IPS-20b (cell line): ENCODE measurements around the gene TSEN54.

ENCODE experiments used
- H3K27ac ChIP-seq: one replicate; pipeline ENCODE4 v1.5.1; 2013; ENCODE audit warnings: low read length
- H3K27me3 ChIP-seq: 2 replicates; pipeline ENCODE4 v1.6.1; 2013; ENCODE audit warnings: mild to moderate bottlenecking, low read length, inconsistent platforms; ENCODE audit not compliant: insufficient read depth
- H3K36me3 ChIP-seq: 2 replicates; pipeline ENCODE4 v1.6.1; 2013; ENCODE audit warnings: low read depth, mild to moderate bottlenecking, inconsistent platforms, low read length, moderate library complexity; ENCODE audit not compliant: insufficient read depth
- H3K4me1 ChIP-seq: 2 replicates; pipeline ENCODE4 v1.6.1; 2013; ENCODE audit warnings: mild to moderate bottlenecking, control low read depth, inconsistent platforms, low read length, moderate library complexity; ENCODE audit not compliant: insufficient read depth
- H3K4me3 ChIP-seq: 2 replicates; pipeline ENCODE4 v1.5.1; 2013; ENCODE audit warnings: mild to moderate bottlenecking, low read length, inconsistent platforms
- H3K9ac ChIP-seq: 2 replicates; pipeline ENCODE4 v1.6.1; 2013; ENCODE audit warnings: low read depth, mild to moderate bottlenecking, inconsistent platforms, low read length, moderate library complexity
- H3K9me3 ChIP-seq: 2 replicates; pipeline ENCODE4 v1.6.1; 2013; ENCODE audit warnings: mild to moderate bottlenecking, low read depth, low read length, inconsistent platforms; ENCODE audit not compliant: insufficient read depth

Gene TSEN54

GRCh38 chr17:75542229-75542628 lies 25.9 kb downstream of the TSEN54 start:
- H3K4me3 ChIP-seq = no peak overlapping the region
- H3K27ac ChIP-seq = no peak overlapping the region
- H3K36me3 ChIP-seq = no peaks in the 10 kb centered on the region
- H3K9me3 ChIP-seq = no peaks in the 10 kb centered on the region
- no peak overlapping the region for H3K9ac ChIP-seq
- no peaks in the 10 kb centered on the region for H3K27me3 ChIP-seq
- no peaks in the 10 kb centered on the region for H3K4me1 ChIP-seq

- Histone ChIP-seq H3K4me3 (no peak overlapping the region), H3K9me3 (no peaks in the 10 kb centered on the region), H3K9ac (no peak overlapping the region), H3K4me1 (no peaks in the 10 kb centered on the region), H3K27me3 (no peaks in the 10 kb centered on the region), H3K27ac (no peak overlapping the region), H3K36me3 (no peaks in the 10 kb centered on the region)
These were observed 26.5 kb downstream of the TSEN54 start for GRCh38 chr17:75542728-75543336.

- Histone ChIP-seq H3K4me1 (peaks cover 4% of the 10 kb centered on the region; the same call in 1 of the 2 replicates), H3K9me3 (no peaks in the 10 kb centered on the region), H3K27ac (no peak overlapping the region), H3K36me3 (no peaks in the 10 kb centered on the region), H3K4me3 (no peak overlapping the region), H3K9ac (no peak overlapping the region), H3K27me3 (no peaks in the 10 kb centered on the region)
These were observed 27.9 kb downstream of the TSEN54 start for GRCh38 chr17:75544250-75544649.

GRCh38 chr17:75546181-75546580 lies 29.9 kb downstream of the TSEN54 start:
- Histone ChIP-seq H3K4me3 (no peak overlapping the region), H3K27me3 (no peaks in the 10 kb centered on the region), H3K27ac (no peak overlapping the region), H3K9me3 (no peaks in the 10 kb centered on the region), H3K36me3 (no peaks in the 10 kb centered on the region), H3K9ac (no peak overlapping the region), H3K4me1 (peaks cover 9% of the 10 kb centered on the region; the same call in 1 of the 2 replicates)

GRCh38 chr17:75547091-75547490 lies 30.8 kb downstream of the TSEN54 start:
- Histone ChIP-seq H3K9me3 (no peaks in the 10 kb centered on the region), H3K27ac (no peak overlapping the region), H3K36me3 (no peaks in the 10 kb centered on the region), H3K4me1 (peaks cover 9% of the 10 kb centered on the region; the same call in 1 of the 2 replicates), H3K9ac (no peak overlapping the region), H3K27me3 (no peaks in the 10 kb centered on the region), H3K4me3 (no peak overlapping the region)

GRCh38 chr17:75548813-75549212 lies 32.5 kb downstream of the TSEN54 start:
- H3K27ac ChIP-seq = peak overlapping the region; percentile 42
- no peaks in the 10 kb centered on the region for H3K27me3 ChIP-seq
- H3K9ac ChIP-seq = 0 out of 2 replicates have a peak overlapping the region, but pooled peaks have one; percentile 49
- H3K4me3 ChIP-seq = no peak overlapping the region
- H3K4me1 ChIP-seq = peaks cover 9% of the 10 kb centered on the region
- H3K9me3 ChIP-seq = no peaks in the 10 kb centered on the region
- H3K36me3 ChIP-seq = no peaks in the 10 kb centered on the region

- H3K4me1 ChIP-seq = peaks cover 9% of the 10 kb centered on the region
- H3K27me3 ChIP-seq = no peaks in the 10 kb centered on the region
- no peaks in the 10 kb centered on the region for H3K36me3 ChIP-seq
- H3K9ac ChIP-seq = peak overlapping the region; percentile 60; the same call in 1 of the 2 replicates
- H3K4me3 ChIP-seq = peak overlapping the region; percentile 62
- peak overlapping the region; percentile 42 for H3K27ac ChIP-seq
- no peaks in the 10 kb centered on the region for H3K9me3 ChIP-seq
These were observed 33.2 kb downstream of the TSEN54 start for GRCh38 chr17:75549246-75550138.

GRCh38 chr17:75550139-75550465 lies 33.8 kb downstream of the TSEN54 start:
- H3K9me3 ChIP-seq = no peaks in the 10 kb centered on the region
- no peaks in the 10 kb centered on the region for H3K36me3 ChIP-seq
- H3K27ac ChIP-seq = no peak overlapping the region
- peak overlapping the region; percentile 62; the same call in 1 of the 2 replicates for H3K4me3 ChIP-seq
- H3K9ac ChIP-seq = peak overlapping the region; percentile 60; the same call in 1 of the 2 replicates
- H3K27me3 ChIP-seq = no peaks in the 10 kb centered on the region
- H3K4me1 ChIP-seq = peaks cover 9% of the 10 kb centered on the region

GRCh38 chr17:75551266-75551665 lies 34.9 kb downstream of the TSEN54 start:
- peaks cover 9% of the 10 kb centered on the region for H3K4me1 ChIP-seq
- H3K9ac ChIP-seq = no peak overlapping the region
- H3K36me3 ChIP-seq = no peaks in the 10 kb centered on the region
- H3K27ac ChIP-seq = no peak overlapping the region
- no peaks in the 10 kb centered on the region for H3K9me3 ChIP-seq
- no peak overlapping the region for H3K4me3 ChIP-seq
- H3K27me3 ChIP-seq = no peaks in the 10 kb centered on the region

- no peak overlapping the region for H3K4me3 ChIP-seq
- H3K4me1 ChIP-seq = peaks cover 9% of the 10 kb centered on the region
- no peaks in the 10 kb centered on the region for H3K27me3 ChIP-seq
- H3K36me3 ChIP-seq = no peaks in the 10 kb centered on the region
- no peak overlapping the region for H3K27ac ChIP-seq
- no peak overlapping the region for H3K9ac ChIP-seq
- H3K9me3 ChIP-seq = no peaks in the 10 kb centered on the region
These were observed 36.3 kb downstream of the TSEN54 start for GRCh38 chr17:75552425-75553294.

GRCh38 chr17:75553295-75554110 lies 37.2 kb downstream of the TSEN54 start:
- Histone ChIP-seq H3K4me1 (peaks cover 9% of the 10 kb centered on the region), H3K4me3 (no peak overlapping the region), H3K9me3 (no peaks in the 10 kb centered on the region), H3K27me3 (no peaks in the 10 kb centered on the region), H3K9ac (no peak overlapping the region), H3K27ac (no peak overlapping the region), H3K36me3 (no peaks in the 10 kb centered on the region)
